CMK (cell line): Measurements from ENCODE around the gene ZNF106.

Experiments used
- DNase-seq: peaks from one replicate; pipeline ENCODE4 v3.0.0-alpha.2; 2010; ENCODE audit warnings: low read depth

The ZNF106 gene

DNA sequence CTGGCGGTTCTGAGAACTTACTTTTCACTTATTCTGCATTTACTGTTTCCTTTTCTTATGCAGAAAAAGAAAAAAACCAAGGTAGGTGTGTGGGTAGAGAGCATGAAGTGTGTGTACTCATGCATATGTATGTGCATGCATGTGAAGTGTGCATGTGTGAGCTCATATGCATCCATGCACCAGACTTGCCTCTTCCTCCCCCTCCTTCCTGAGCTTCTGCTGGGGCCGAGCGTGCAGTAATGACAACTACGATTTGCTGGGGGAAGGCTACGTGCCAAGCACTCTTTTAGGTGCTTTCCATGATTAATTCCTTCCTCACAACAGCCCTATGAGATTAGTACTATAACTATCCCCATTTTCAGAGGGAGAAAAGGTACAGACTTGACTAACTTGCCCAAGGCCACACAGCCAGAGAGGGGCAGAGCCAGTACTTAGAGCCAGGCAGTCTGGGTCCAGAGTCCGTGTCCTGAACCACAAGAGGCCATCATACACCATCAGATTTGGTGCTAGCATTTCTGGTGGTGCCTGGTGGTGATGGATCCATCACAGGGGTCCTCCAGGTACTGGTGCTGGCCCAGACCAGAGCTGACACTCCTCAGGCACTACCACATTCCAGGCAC, 85.0 kb downstream of the ZNF106 start:
- DNase-seq, result no peak

DNA sequence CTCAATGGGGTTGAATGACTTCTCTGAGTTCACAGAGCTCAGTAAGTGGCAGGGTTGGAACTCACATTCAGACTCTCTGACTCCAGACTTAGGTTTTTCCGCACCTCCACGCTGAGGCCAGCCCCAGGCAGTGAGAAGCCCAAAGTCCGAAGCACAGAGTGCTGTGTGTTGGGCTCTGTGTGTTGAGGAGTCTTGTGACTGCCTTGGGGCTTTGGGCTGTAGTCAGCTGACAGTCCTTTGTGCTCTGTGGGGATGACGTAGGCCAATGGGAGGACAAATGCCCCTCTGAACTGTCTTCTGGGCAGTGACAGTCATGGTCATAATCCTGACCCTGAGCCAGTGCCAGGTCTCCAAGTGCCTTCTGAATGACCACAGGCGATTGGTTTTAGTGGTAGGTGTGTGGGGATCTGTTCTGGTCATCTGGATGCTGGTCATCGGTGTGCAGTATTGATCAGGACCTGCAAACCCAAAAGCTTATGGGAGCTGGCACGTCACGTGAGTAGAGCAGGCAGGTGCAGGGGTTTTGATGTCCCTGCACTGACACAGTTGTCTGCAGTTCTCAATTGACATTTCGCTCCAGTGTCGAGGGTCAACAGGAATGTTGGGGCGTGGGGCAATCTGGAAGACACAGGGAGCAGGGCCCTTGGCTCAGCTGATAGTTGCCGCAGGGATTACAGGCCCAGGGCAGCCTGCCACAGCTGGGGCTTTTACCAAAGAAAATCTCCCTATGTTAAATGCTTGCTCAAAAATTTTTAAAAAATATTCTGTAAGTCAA, 86.3 kb downstream of the ZNF106 start:
- no peak for DNase-seq

DNA sequence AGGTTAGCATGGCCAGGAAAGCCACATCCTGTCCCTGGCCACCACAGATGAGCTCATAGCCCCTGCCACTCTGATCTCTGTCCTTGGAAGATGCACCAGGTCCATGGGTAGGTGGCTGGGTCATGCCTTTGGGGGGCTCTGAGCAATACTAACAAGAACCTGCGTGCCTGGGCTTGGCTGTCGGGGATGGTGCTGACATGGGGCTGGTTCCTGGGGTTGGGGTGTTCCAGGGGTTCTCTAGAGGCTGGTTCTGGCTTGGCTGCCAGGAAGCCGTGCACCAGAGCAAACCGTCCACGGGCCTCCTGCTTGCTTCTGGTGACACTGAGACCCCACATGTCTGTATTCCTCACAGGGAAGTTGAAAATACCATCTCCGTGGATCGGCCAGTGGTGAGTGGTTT, 87.6 kb downstream of the ZNF106 start:
- no peak for DNase-seq

DNA sequence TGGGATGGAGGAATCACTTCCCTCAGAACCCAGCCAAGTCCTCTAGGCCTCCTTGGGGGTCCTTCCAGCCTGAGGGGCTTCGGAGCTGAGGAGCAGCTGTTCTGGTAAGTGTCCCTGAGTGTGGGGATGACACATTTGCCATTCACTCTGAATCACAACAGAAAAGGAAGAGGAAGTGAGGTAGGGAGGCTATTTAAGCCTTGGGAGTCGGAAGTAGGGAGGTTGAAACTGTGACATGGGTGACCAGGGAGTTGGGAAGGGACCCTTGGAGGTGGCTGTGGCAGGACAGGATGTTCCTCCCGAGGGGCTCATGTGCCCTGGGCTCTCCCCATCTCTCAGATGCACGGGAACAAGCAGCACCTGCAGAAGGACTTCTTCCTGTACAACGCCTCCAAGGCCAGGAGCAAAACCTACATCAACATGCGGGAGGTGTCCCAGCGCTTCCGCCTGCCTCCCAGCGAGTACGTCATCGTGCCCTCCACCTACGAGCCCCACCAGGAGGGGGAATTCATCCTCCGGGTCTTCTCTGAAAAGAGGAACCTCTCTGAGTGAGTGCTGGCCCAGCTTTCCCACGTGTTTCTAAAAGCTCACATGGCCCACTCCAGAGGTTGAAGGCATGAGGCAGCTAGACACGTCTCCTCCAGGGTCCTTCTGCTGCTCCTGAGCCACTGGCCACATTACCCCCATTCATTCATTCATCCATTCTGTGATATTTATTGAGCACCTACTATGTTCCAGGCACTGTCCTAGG, 88.3 kb downstream of the ZNF106 start:
- no peak for DNase-seq

DNA sequence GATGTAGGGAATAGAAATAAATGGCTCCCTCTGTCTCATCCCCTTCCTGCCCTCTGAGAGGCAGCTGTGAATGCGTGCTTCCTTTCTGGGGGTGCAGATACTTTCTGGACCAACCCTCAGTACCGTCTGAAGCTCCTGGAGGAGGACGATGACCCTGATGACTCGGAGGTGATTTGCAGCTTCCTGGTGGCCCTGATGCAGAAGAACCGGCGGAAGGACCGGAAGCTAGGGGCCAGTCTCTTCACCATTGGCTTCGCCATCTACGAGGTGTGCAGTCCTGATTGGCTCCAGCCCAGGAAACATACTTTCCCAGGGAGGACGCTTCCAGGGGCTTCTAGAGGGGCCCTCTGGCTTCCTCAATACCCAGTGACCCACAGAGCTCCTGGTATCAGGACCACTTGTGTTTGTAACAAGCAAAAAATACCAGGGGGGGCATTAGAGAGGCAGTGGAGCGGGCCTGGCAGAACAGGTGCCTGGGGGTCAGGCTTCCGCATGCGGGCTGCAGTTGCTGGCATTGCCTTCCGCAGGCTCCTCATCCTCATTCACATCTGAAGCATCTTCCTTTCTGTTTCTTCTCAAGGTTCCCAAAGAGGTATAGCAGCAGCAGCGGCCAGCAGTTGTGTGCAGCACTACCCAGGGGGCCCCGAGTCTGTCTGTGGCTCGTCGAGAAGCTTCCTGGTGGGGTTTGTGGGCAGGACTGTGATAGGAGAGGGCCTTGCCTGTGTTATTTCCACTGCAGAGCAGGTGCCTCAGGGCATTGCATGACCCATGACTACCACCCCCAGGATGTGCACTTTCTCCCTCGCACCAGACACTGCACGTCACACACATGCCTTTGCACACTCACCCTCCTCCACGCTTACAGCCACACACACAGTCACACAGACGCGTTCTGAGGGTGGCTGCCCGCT, 89.1 kb downstream of the ZNF106 start:
- peak; percentile 60 for DNase-seq

DNA sequence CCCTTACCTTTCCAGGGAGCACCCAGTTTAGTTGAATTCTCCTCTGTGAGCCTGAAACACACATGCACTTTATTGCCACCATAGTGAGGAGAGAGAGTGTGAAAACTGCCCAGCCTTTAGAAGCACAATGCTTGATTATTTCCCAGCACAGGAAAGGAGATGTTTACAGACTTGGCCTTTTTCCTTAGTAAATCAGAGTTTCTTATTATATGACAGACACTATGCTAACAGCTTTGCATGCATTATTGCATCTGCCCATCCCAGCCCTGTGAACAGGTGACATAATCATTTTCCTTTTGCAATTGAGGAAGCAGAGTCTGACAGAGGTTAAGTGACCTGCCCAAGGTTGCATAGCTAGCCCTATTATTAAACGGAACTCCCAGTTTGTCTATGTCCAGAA, 95.1 kb downstream of the ZNF106 start:
- DNase-seq, result no peak

DNA sequence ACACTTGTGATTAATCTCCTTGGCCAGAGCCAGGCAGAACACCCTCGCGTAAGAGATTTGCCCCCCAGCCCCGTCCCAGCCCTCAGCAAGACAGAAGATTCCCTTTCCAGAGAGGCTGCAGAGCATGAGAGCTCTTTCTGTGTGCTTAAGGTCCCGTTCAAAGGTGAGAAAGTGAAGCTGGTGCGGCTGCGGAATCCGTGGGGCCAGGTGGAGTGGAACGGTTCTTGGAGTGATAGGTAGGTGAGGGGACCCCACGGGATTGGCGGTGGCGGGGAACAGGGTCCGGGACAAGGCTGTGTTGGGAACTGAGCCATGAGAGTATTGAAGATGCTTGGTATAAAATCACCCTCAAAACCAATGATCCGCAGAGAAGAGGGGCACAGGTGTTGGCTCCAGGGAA, 96.8 kb downstream of the ZNF106 start:
- no peak for DNase-seq

DNA sequence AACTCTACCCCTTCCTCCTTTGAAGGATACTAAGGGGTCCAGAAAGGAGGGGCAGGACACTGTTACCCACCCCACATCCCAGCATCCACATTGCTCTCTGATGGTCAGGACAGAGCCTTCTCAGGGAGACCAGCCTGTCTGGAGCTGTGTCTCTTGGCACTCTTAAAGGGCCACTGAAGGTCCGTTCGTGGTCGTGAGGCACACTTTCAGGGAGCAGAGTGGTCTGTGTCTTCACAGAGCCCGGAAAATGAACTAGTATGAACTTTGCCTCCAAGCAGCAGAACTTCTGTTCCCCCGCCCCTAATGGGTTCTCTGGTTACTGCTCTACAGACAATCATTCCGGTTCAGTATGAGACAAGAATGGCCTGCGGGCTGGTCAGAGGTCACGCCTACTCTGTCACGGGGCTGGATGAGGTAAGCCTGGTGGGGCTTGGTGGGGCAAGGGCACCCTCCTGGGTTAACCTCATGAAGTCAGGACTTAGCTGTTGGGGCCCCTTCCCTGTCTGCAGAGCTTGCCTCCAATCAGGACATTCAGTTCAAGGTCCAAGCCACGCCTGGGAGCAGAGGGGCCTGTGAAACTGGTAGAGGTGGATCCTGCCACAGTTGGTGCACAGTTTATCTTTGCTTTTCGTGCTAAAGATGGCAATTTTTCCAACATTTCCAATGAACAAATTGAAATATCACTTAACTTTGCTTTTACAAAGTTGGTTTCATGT, 98.5 kb downstream of the ZNF106 start:
- DNase-seq, result no peak

DNA sequence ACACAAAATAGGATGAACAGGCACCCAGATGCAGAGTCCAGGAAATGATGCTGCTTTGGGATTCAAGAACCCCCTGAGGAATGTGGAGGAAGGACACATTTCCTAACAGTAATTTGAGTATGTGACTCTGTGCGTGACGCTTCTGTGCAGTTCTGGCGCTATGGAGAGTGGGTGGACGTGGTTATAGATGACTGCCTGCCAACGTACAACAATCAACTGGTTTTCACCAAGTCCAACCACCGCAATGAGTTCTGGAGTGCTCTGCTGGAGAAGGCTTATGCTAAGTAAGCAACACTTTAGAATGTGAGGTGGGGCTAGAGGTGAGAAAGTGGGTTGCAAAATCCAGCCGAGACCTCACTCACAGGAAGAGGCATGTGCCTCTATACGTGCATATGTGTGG, 103.3 kb downstream of the ZNF106 start:
- DNase-seq, result no peak

DNA sequence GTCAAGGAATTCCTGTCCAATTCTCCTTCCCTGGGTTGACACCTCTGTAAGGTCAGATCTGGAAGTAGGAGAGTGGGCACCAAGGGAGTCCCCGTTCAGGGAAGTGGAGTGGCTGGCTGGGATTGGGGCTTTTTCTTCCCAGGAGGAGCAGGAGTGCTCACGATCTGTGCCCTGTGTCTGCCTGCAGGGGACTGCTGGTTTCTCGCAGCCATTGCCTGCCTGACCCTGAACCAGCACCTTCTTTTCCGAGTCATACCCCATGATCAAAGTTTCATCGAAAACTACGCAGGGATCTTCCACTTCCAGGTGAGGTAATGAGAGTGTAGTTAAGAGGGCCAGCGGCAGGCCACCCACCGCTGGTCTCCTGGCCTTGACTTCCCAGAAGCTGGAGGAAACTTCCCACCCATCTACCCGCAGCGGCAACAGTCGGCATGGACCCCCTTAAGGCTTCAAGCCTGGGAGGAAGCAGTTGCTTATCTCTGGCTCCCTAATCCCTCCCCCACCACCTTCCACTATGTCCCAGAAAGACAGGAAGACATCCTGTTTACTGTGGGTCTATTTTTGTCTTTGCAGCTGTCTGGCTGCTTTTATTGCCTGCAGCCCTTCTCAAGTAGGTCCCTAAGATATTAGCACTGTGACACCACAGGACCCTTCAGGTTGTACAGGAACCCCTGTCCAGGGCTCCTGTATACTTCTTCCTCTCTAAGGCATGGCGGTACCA, 104.8 kb downstream of the ZNF106 start:
- DNase-seq, result peak; percentile 22

DNA sequence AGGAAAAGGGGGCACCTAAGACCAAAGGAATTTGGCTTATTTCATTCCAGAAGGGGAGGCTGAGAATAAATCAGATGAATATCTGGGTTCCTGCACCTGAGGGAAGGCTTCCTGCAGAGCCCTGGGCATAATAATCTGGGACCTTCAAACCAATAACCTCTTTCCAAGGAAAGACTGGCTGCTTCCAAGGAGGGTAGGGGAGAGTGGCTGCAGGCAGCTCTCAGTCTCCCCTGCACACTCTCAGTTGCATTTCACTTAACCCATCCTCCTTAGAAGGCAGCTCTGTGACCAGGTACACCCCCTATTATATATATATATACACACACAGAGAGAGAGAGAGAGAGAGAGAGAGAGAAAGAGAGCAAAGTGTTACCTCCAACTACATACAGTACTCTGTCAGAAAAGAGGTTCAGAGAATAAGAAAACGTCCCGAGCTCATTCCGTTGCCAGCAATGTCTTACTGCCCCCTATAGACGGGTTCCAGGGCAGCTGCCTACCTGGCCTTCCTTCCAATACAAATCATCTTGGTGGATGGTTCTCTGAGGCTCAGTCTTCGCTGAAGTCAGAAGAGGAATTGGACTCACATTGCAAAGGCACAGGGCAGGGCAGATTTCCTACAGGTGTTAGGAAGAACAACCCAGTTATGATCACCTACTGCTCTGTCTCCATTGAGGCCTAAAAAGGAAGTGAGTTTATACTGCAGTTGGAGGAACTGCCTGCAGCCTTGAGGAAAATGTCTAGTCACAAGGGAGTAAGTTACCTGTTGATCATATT, 105.5 kb downstream of the ZNF106 start:
- DNase-seq, result no peak

DNA sequence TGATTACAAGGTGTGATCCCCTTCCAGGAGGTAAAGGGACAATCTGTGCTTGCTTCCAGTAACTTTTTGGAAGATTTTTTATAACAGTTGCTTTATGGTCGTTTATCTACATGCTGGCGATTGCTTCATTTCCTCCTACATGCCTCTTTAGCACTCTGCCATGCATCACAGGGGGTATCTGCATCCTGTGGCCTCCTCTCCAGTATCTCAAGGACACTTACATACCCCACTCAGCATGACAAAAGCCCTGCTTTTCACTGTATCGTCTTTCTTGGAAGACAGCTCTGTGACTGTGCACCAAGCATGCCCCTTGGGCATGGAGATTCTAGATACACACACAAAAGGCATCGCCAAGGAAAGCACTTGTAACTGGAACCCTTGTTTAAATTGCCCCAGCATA, 106.3 kb downstream of the ZNF106 start:
- no peak for DNase-seq

DNA sequence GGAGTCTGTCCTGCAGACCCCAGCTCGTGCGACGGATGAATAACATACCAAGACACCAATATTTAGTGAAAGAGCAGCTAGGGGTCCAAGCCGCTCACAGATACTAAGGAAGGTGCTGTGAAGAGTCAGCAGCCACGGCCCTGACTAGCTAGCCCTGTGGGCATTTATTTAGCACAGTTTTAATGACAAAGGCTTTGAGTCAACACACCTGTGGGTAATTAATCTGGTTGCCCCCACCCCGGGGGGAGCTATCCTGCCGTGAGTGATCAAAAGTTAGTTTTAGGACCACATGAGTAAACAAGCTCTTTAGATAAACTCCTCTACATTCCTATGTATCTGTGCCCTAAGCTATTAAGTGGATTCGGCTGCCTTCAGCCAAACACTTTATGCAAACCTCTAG, 112.9 kb downstream of the ZNF106 start:
- DNase-seq, result no peak

DNA sequence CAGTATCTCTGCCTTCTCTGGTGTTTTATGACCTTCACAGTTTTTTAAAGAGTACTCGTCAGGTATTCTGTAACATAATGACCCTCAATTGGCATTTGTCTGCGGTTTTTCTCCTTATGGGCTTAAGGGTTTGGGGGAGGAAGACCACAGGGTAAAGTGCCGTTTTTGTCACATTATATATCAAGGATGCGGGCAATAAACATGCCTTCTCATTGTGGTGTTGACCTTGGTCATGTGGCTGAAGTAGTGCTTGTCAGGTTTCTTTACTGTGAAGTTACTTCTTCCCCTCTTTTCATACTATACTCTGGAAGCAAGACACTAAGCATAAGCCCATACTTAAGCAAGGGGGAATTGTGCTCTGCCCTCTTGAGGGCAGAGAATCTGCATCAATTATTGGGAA, 115.0 kb downstream of the ZNF106 start:
- no peak for DNase-seq

DNA sequence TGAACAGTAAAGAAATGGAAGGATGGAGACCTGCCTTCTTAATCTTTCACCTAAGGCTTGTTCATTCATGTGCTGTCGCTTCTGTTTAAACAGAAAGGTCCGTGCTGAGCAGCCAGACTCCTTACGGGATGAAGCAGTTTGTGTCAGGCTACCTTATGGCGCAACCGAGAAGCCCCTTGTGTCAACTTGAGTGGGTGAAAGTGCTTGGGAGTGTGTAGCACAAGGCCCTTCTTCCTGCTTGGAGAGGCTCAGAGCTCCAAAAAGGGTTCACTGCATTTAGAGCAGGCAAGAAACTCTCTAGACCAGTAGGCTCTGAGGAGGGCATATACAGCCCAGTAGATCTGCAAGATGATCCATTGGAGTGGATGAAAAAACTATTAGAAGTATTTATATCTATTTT, 115.7 kb downstream of the ZNF106 start:
- DNase-seq, result no peak

DNA sequence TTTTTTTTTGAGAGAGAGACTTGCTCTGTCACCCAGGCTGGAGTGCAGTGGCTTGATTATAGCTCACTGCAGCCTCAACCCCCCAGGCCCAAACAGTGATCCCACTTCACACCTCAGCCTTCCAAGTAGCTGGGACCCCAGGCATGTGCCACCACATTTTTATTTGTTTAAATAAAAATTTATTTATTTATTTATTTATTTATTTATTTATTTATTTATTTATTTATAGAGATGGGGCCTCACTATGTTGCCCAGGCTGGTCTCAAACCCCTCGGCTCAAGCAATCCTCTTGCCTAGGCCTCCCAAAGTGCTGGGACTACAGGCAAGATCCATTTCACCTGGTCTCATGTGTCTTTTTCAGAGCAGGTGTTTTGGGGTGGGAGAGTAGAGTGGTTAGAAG, 116.1 kb downstream of the ZNF106 start:
- DNase-seq, result no peak

DNA sequence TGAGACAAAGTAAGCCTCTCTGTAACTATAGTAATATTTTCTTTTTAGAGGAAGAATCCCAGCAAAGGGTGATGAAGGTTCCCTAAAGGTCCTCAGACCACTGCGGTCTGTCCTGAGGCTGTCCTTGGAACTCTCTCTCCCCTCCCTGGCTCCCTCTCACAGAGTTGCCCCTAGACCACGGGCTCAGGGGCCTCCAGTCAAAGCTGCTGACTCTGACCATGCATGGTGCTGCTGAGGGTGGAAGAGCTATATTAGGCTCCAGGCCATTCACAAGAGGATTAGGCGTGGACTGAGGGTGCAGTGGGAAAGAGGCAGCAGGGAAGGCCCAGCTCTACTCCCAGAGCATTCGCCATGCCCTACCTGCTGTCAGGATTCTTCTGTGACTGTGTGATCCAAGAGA, 117.0 kb downstream of the ZNF106 start:
- no peak for DNase-seq

DNA sequence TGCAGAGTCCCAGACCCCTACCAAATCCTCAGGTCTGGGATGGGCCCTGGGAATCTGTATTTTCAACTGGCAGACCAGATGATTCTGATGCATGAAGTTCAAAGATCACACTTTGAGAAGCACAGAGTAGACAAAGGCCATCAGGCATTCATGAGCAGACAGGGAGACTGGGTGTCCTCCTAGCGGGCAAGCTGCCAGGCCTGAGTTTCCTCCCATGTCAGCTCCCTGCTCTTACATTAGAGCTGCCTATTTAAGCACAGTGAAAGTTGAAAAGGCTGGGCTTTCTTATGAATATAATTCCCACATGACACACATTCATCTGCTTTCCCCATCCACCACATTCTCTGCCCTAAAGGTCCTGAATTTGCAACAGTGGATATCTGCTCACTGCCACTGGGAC, 117.7 kb downstream of the ZNF106 start:
- no peak for DNase-seq

DNA sequence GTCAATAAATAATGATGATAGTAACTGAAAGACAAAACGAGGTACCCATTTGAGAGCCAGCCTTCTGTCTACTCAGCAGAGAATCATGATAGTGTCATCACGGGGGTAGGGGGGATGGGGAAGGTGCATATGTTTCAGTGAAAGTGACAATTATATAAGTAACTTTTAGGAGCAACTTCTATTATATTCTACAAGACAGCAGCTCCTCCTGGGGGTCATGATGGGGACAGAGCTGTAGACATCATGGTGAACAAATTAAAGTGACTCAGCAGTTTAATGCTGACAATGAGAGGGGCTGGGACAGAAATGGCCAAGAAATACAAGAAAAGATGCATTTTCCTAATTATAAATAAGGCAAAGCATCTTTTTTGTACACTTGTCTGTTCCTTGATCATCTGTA, 119.8 kb downstream of the ZNF106 start:
- DNase-seq, result no peak

DNA sequence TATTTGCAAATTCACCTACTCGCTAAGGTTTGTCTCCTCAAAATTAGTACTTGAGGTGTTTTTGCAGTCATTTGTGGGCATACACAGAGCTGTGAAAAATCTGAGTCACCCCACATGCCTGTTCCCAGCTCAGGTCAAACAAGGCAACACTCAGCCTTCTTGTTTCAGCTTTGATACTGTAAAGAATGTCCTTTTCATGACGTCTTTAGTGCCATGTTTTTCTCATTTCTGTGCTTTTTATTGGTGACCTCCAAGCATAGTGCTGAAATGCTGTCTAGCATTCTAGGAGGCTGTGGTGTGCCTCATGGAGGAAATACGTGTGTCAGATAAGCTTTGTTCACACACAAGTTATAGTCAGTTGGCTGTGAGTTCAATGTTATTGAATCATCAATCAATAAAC, 122.8 kb downstream of the ZNF106 start:
- DNase-seq, result no peak
